ENCODE measurements around the gene BTBD7.

DNA sequence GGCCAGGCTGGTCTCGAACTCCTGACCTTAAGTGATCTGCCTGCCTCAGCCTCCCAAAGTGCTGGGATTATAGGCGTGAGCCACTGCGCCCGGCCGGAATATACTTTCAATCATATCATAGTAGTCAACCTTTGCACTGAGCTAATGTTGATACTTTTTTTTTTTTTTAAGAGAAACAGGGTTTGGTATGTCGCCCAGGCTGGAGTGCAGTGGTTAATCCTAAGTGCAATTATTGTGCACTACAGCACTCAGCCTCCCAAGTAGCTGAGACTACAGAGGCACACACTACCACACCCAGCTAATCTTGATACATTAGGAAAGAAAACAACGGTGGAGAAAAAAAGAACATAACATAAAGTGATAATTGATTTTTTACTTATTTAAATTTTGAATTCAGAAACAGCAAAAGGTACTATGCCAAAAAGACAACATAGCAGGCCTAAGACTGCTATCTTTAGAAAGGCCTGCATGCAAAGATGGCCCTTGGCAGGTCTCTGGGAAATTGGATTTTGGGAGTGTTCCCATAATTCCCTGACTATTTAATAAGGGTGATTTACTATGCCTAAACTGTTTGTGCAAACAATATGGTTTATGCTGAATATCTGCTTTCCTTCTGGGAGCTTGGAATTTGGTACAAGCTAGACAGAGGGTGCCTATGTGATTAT lies 15.5 kb downstream of the BTBD7 start:
- TF ChIP-seq, protein P1, sequence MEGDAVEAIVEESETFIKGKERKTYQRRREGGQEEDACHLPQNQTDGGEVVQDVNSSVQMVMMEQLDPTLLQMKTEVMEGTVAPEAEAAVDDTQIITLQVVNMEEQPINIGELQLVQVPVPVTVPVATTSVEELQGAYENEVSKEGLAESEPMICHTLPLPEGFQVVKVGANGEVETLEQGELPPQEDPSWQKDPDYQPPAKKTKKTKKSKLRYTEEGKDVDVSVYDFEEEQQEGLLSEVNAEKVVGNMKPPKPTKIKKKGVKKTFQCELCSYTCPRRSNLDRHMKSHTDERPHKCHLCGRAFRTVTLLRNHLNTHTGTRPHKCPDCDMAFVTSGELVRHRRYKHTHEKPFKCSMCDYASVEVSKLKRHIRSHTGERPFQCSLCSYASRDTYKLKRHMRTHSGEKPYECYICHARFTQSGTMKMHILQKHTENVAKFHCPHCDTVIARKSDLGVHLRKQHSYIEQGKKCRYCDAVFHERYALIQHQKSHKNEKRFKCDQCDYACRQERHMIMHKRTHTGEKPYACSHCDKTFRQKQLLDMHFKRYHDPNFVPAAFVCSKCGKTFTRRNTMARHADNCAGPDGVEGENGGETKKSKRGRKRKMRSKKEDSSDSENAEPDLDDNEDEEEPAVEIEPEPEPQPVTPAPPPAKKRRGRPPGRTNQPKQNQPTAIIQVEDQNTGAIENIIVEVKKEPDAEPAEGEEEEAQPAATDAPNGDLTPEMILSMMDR (conservative IDR thresholded peaks at IDR 0.05) = no peak
- no peak for TF ChIP-seq ZFX (IDR thresholded peaks at IDR 0.05)
